SK-N-SH treated with all-trans-retinoic acid at 6 μM for 48 hours (cell line): ENCODE results near the gene GSTM3.

Source experiments
- ATAC-seq: fragments of 200-7000 bp; cut with Tn5 transposase; 3 replicates; pipeline ENCODE4 v1.9.1; 2020; ENCODE audit warnings: mild to moderate bottlenecking, moderate library complexity
- ARNTL ChIP-seq: fragments of 450-650 bp; formaldehyde crosslinking; IDR thresholded peaks from 2 replicates; pipeline ENCODE4 v1.5.0; 2020; ENCODE audit warnings: low read depth, mild to moderate bottlenecking, moderate library complexity, borderline replicate concordance
- BACH2 ChIP-seq: fragments of 250-450 bp; sonication (Bioruptor Pico); IDR thresholded peaks from 2 replicates; pipeline ENCODE4 v1.9.0; 2021; ENCODE audit warnings: mild to moderate bottlenecking, borderline replicate concordance
- CREB5 ChIP-seq: fragments of 250-450 bp; sonication (Bioruptor Pico); IDR thresholded peaks from 2 replicates; pipeline ENCODE4 v1.5.1; 2020; ENCODE audit warnings: low read depth, mild to moderate bottlenecking, moderate library complexity
- CSDC2 ChIP-seq: fragments of 250-450 bp; sonication (Bioruptor Pico); IDR thresholded peaks from 2 replicates; pipeline ENCODE4 v1.5.0; 2020; ENCODE audit warnings: mild to moderate bottlenecking, moderate library complexity
- ESRRG ChIP-seq: fragments of 250-450 bp; sonication (Bioruptor Pico); IDR thresholded peaks from 2 replicates; pipeline ENCODE4 v1.6.1; 2021; ENCODE audit warnings: mild to moderate bottlenecking
- ISL1 ChIP-seq: fragments of 250-450 bp; sonication (Bioruptor Pico); IDR thresholded peaks from 2 replicates; pipeline ENCODE4 v2.1.2; 2022; ENCODE audit warnings: mild to moderate bottlenecking, moderate library complexity
- OSR1 ChIP-seq: fragments of 250-450 bp; sonication (Bioruptor Pico); IDR thresholded peaks from 2 replicates; pipeline ENCODE4 v1.8.0; 2022; ENCODE audit warnings: moderate library complexity, mild to moderate bottlenecking, inconsistent platforms
- PATZ1 ChIP-seq: fragments of 250-450 bp; sonication (Bioruptor Pico); IDR thresholded peaks from 2 replicates; pipeline ENCODE4 v1.8.0; 2020; ENCODE audit warnings: mild to moderate bottlenecking, moderate library complexity, borderline replicate concordance
- PPARA ChIP-seq: fragments of 250-450 bp; sonication (Bioruptor Pico); IDR thresholded peaks from 2 replicates; pipeline ENCODE4 v1.5.0; 2020; ENCODE audit warnings: mild to moderate bottlenecking, borderline replicate concordance
- RARB ChIP-seq: fragments of 250-450 bp; sonication (Bioruptor Pico); IDR thresholded peaks from 2 replicates; pipeline ENCODE4 v1.8.0; 2021; ENCODE audit warnings: mild to moderate bottlenecking, moderate library complexity
- SNAI2 ChIP-seq: fragments of 250-450 bp; sonication (Bioruptor Pico); IDR thresholded peaks from 2 replicates; pipeline ENCODE4 v1.5.0; 2020; ENCODE audit warnings: mild to moderate bottlenecking, moderate library complexity
- TCF4 ChIP-seq: fragments of 250-450 bp; sonication (Bioruptor Pico); IDR thresholded peaks from 2 replicates; pipeline ENCODE4 v1.8.0; 2021; ENCODE audit warnings: mild to moderate bottlenecking, moderate library complexity, borderline replicate concordance
- TOX ChIP-seq: fragments of 250-450 bp; sonication (Bioruptor Pico); IDR thresholded peaks from 2 replicates; pipeline ENCODE4 v1.8.0; 2021; ENCODE audit warnings: mild to moderate bottlenecking, moderate library complexity, borderline replicate concordance
- ZC3H10 ChIP-seq: fragments of 250-450 bp; sonication (Bioruptor Pico); IDR thresholded peaks from 2 replicates; pipeline ENCODE4 v1.5.1; 2021; ENCODE audit warnings: mild to moderate bottlenecking, moderate library complexity
- ZFP3 ChIP-seq: fragments of 250-450 bp; sonication (Bioruptor Pico); IDR thresholded peaks from 2 replicates; pipeline ENCODE4 v1.5.0; 2020; ENCODE audit warnings: mild to moderate bottlenecking, moderate library complexity
- ZFP30 ChIP-seq: fragments of 450-650 bp; formaldehyde crosslinking; IDR thresholded peaks from 2 replicates; pipeline ENCODE4 v1.5.0; 2022; ENCODE audit warnings: mild to moderate bottlenecking, moderate library complexity
- ZNF565 ChIP-seq: fragments of 450-650 bp; formaldehyde crosslinking; conservative IDR thresholded peaks from 2 replicates; pipeline ENCODE4 v1.5.0; 2020; ENCODE audit warnings: low read depth, mild to moderate bottlenecking, moderate library complexity
- ZNF70 ChIP-seq: fragments of 450-650 bp; formaldehyde crosslinking; IDR thresholded peaks from 2 replicates; pipeline ENCODE4 v1.5.0; 2020; ENCODE audit warnings: mild to moderate bottlenecking, moderate library complexity
- ZNF8 ChIP-seq: fragments of 450-650 bp; formaldehyde crosslinking; IDR thresholded peaks from 2 replicates; pipeline ENCODE4 v1.5.0; 2020; ENCODE audit warnings: mild to moderate bottlenecking, moderate library complexity
- TF ChIP-seq, protein P1 (sequence below): fragments of 250-450 bp; sonication (Bioruptor Pico); IDR thresholded peaks from 2 replicates; pipeline ENCODE4 v1.8.0; 2021; ENCODE audit warnings: low read depth, mild to moderate bottlenecking, moderate library complexity, borderline replicate concordance
- TF ChIP-seq, protein P2 (sequence below): fragments of 250-450 bp; sonication (Bioruptor Pico); IDR thresholded peaks from 2 replicates; pipeline ENCODE4 v1.5.1; 2021; ENCODE audit warnings: mild to moderate bottlenecking, moderate library complexity

GSTM3 gene

GRCh38 chr1:109789551-109790180 lies 48.8 kb upstream of the GSTM3 start:
- ATAC-seq: no peak
- TF ChIP-seq SNAI2 (CRISPR knock-in tag) (no peak), OSR1 (CRISPR knock-in tag) (no peak), ZNF8 (CRISPR knock-in tag) (no peak), ESRRG (no peak), ARNTL (CRISPR knock-in tag) (no peak), ISL1 (CRISPR knock-in tag) (no peak), ZNF70 (no peak), CSDC2 (CRISPR knock-in tag) (no peak), TCF4 (CRISPR knock-in tag) (no peak), ZC3H10 (CRISPR knock-in tag) (no peak), BACH2 (CRISPR knock-in tag) (no peak), ZFP3 (no peak), RARB (CRISPR knock-in tag) (no peak), PPARA (CRISPR knock-in tag) (no peak), ZNF565 (CRISPR knock-in tag) (no peak)
- TF ChIP-seq, protein P1, sequence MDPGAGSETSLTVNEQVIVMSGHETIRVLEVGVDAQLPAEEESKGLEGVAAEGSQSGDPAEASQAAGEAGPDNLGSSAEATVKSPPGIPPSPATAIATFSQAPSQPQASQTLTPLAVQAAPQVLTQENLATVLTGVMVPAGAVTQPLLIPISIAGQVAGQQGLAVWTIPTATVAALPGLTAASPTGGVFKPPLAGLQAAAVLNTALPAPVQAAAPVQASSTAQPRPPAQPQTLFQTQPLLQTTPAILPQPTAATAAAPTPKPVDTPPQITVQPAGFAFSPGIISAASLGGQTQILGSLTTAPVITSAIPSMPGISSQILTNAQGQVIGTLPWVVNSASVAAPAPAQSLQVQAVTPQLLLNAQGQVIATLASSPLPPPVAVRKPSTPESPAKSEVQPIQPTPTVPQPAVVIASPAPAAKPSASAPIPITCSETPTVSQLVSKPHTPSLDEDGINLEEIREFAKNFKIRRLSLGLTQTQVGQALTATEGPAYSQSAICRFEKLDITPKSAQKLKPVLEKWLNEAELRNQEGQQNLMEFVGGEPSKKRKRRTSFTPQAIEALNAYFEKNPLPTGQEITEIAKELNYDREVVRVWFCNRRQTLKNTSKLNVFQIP (CRISPR knock-in tag): no peak

DNA sequence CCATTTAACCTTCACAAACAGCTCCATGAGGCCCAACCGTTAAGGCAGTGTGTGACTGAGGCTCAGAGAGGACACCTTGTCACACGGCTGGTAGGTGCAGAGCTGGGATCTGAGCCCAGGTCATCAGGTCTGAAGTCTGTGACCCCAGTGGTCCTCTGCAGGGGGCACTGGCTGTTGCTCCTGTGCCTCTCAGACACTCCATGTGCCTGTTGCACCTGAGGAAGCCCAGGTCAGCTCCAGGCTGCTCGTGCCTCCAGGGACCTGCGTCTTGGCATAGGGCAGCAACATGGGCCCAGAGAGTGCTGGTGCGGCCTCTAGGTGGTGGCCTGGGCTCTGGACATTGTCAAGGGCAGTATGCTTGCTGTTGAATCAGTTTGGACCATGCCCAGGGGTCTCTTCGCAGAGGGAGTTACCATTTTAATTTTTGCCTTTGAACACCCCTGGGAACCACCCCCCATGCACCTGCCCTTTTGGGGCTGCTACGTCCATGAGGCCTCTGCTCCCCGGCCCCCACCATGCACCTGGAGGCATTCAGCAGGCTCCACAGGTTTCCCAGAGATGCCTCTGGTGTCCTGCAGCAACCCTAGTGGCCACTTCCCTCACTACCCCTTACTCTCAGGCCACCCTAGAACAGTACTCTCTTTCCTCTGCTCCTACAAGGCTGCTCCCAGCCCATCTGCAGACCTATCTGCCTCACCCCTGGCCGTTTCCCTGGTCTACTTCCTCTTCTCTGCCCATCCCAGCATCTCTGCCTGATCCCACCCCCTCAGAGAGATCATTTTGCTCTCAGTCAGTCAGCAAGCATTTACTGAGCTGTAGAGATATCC lies 48.1 kb upstream of the GSTM3 start:
- TF ChIP-seq, protein P2, sequence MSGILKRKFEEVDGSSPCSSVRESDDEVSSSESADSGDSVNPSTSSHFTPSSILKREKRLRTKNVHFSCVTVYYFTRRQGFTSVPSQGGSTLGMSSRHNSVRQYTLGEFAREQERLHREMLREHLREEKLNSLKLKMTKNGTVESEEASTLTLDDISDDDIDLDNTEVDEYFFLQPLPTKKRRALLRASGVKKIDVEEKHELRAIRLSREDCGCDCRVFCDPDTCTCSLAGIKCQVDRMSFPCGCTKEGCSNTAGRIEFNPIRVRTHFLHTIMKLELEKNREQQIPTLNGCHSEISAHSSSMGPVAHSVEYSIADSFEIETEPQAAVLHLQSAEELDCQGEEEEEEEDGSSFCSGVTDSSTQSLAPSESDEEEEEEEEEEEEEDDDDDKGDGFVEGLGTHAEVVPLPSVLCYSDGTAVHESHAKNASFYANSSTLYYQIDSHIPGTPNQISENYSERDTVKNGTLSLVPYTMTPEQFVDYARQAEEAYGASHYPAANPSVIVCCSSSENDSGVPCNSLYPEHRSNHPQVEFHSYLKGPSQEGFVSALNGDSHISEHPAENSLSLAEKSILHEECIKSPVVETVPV (CRISPR knock-in tag): no peak
- TF ChIP-seq SNAI2 (CRISPR knock-in tag) (no peak), TOX (CRISPR knock-in tag) (no peak), ZNF565 (CRISPR knock-in tag) (no peak), CSDC2 (CRISPR knock-in tag) (no peak), ZFP30 (CRISPR knock-in tag) (no peak), ZC3H10 (CRISPR knock-in tag) (no peak), ESRRG (no peak), PPARA (CRISPR knock-in tag) (no peak), CREB5 (no peak), TCF4 (CRISPR knock-in tag) (no peak), ARNTL (CRISPR knock-in tag) (no peak), RARB (CRISPR knock-in tag) (no peak), PATZ1 (no peak), ZFP3 (no peak), BACH2 (CRISPR knock-in tag) (no peak)
- TF ChIP-seq, protein P1 (CRISPR knock-in tag): no peak
- peak; percentile 56 for ATAC-seq
